ENCODE data around the gene OTUB1.

DNA sequence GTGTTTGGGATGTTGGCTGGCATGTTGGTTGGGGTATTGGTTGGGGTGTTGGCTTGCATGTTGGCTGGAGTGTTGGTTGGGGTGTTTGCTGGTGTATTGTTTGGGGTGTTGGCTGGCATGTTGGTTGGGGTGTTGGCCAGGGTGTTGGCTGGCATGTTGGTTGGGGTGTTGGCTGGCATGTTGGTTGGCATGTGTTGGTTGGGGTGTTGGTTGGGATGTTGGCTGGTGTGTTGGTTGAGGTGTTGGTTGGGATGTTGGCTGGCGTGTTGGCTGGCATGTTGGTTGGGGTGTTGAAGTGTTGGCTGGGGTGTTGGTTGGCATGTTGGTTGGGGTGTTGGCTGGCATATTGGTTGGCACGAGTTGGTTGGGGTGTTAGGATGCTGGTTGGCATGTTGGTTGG lies 24.5 kb downstream of the OTUB1 start:
- TF ChIP-seq CTCF (IDR thresholded peaks at IDR 0.05; ENCODE audit: low read depth, low read length, poor library complexity, severe bottlenecking), result no peak
- no peak for TF ChIP-seq EZH2phosphoT487 (IDR thresholded peaks at IDR 0.05; ENCODE audit: borderline replicate concordance, low read length)
